Measurements from ENCODE around the gene RREB1. TPM values are rescaled to one million over a fixed set of nuclear protein-coding genes. Genes with fewer than 3 reads are reported as not detected.

RREB1 gene
- total and polyA plus RNA-seq, 2 experiments from 2014 or later: 8.5 to 25.5 TPM

DNA sequence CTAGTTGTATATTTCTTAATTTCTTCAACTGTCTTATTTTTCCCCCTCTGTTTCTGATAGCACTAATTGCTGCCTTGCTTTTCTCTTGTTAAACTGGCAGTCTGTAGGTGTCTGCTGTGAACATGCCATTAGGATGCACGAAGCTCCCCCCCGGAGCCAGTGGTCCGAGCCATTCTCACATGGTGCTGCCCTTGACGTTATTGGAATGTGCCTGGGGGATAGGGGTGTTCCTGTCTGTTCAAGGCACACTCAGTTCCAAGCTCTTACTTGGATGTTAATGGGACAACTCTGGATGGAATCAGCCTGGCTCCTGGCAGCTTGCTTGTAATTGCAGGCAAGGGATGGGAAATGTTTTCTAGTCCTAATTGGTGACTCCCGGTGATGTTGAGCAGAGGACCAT is 68.4 kb downstream of the RREB1 start:
- Histone ChIP-seq H3K36me3 (ENCODE audit: insufficient read depth) (no peaks in the 10 kb centered on the region), H3K27ac (ENCODE audit: low read depth) (0 out of 2 replicates have a peak overlapping the region, but pooled peaks have one; percentile 45), H4K20me1 (replicated peaks; ENCODE audit: insufficient read depth) (no peaks in the 10 kb centered on the region), H3K4me2 (0 out of 2 replicates have a peak overlapping the region, but pooled peaks have one; percentile 18), H3K27me3 (ENCODE audit: insufficient read depth) (no peaks in the 10 kb centered on the region), H3K4me1 (ENCODE audit: insufficient read depth) (peaks cover 35% of the 10 kb centered on the region), H3K9me2 (ENCODE audit: insufficient read depth) (no peaks in the 10 kb centered on the region), H2AFZ (no peak overlapping the region), H3K79me2 (replicated peaks; ENCODE audit: insufficient read depth) (peaks cover 40% of the 10 kb centered on the region), H3F3A (replicated peaks; ENCODE audit: low read depth) (no peaks in the 10 kb centered on the region; the same call in 1 of the 2 replicates), H3K4me3 (no peak overlapping the region)
- ATAC-seq (peak; percentile 83), DNase-seq (ENCODE audit: low spot score) (peak; percentile 70)
- peaks cover 23% of the 10 kb centered on the region for H3K36me3 Mint-ChIP-seq (ENCODE audit: low read depth)
- H3K27me3 Mint-ChIP-seq (ENCODE audit: insufficient read depth, low read depth, poor library complexity): peaks cover 6% of the 10 kb centered on the region
- TF ChIP-seq, protein P1, sequence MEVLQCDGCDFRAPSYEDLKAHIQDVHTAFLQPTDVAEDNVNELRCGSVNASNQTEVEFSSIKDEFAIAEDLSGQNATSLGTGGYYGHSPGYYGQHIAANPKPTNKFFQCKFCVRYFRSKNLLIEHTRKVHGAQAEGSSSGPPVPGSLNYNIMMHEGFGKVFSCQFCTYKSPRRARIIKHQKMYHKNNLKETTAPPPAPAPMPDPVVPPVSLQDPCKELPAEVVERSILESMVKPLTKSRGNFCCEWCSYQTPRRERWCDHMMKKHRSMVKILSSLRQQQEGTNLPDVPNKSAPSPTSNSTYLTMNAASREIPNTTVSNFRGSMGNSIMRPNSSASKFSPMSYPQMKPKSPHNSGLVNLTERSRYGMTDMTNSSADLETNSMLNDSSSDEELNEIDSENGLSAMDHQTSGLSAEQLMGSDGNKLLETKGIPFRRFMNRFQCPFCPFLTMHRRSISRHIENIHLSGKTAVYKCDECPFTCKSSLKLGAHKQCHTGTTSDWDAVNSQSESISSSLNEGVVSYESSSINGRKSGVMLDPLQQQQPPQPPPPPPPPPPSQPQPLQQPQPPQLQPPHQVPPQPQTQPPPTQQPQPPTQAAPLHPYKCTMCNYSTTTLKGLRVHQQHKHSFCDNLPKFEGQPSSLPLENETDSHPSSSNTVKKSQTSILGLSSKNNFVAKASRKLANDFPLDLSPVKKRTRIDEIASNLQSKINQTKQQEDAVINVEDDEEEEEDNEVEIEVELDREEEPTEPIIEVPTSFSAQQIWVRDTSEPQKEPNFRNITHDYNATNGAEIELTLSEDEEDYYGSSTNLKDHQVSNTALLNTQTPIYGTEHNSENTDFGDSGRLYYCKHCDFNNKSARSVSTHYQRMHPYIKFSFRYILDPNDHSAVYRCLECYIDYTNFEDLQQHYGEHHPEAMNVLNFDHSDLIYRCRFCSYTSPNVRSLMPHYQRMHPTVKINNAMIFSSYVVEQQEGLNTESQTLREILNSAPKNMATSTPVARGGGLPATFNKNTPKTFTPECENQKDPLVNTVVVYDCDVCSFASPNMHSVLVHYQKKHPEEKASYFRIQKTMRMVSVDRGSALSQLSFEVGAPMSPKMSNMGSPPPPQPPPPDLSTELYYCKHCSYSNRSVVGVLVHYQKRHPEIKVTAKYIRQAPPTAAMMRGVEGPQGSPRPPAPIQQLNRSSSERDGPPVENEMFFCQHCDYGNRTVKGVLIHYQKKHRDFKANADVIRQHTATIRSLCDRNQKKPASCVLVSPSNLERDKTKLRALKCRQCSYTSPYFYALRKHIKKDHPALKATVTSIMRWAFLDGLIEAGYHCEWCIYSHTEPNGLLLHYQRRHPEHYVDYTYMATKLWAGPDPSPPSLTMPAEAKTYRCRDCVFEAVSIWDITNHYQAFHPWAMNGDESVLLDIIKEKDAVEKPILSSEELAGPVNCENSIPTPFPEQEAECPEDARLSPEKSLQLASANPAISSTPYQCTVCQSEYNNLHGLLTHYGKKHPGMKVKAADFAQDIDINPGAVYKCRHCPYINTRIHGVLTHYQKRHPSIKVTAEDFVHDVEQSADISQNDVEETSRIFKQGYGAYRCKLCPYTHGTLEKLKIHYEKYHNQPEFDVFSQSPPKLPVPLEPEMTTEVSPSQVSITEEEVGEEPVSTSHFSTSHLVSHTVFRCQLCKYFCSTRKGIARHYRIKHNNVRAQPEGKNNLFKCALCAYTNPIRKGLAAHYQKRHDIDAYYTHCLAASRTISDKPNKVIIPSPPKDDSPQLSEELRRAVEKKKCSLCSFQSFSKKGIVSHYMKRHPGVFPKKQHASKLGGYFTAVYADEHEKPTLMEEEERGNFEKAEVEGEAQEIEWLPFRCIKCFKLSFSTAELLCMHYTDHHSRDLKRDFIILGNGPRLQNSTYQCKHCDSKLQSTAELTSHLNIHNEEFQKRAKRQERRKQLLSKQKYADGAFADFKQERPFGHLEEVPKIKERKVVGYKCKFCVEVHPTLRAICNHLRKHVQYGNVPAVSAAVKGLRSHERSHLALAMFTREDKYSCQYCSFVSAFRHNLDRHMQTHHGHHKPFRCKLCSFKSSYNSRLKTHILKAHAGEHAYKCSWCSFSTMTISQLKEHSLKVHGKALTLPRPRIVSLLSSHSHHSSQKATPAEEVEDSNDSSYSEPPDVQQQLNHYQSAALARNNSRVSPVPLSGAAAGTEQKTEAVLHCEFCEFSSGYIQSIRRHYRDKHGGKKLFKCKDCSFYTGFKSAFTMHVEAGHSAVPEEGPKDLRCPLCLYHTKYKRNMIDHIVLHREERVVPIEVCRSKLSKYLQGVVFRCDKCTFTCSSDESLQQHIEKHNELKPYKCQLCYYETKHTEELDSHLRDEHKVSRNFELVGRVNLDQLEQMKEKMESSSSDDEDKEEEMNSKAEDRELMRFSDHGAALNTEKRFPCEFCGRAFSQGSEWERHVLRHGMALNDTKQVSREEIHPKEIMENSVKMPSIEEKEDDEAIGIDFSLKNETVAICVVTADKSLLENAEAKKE (CRISPR knock-in tag; IDR thresholded peaks at IDR 0.05): no peak
- no peak for TF ChIP-seq ZNF114 (CRISPR knock-in tag; IDR thresholded peaks at IDR 0.05)
- no peak for TF ChIP-seq EZH2phosphoT487 (IDR thresholded peaks at IDR 0.05; ENCODE audit: unreplicated experiment)
- peaks cover 32% of the 10 kb centered on the region for H3K4me1 Mint-ChIP-seq
- no peak overlapping the region for H3K4me3 Mint-ChIP-seq
- H3K27ac Mint-ChIP-seq: 0 out of 2 replicates have a peak overlapping the region, but pooled peaks have one; percentile 59
- no peaks in the 10 kb centered on the region for H3K9me3 Mint-ChIP-seq

DNA sequence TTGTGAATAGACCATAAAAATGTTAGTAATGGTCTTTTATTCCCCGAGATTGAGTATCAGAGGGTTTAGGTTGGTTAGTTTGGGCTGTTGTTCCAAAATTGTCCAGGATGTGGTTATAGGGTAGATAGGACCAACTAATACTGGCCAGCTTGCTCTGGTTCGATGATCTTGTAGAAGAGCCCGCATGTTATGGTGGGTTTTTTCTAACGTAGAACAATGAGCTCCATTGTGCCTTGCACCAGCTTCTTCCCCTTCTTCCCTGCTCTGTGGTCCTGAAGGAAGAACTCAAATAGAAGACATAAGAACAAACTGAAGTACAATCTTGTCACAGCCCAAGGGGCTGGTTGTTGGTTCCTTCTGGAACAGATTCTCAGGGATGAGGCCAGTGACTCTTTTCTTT is 70.5 kb downstream of the RREB1 start:
- no peak overlapping the region for H3K27ac Mint-ChIP-seq
- TF ChIP-seq NANOG (IDR thresholded peaks at IDR 0.05; ENCODE audit: borderline replicate concordance) (no peak), EZH2phosphoT487 (IDR thresholded peaks at IDR 0.05; ENCODE audit: unreplicated experiment) (no peak), ZNF331 (CRISPR knock-in tag; IDR thresholded peaks at IDR 0.05; ENCODE audit: low read depth) (no peak), EZH2 (IDR thresholded peaks at IDR 0.05; ENCODE audit: low read depth, unreplicated experiment) (no peak)
- TF ChIP-seq, protein P1 (CRISPR knock-in tag; IDR thresholded peaks at IDR 0.05): no peak

More for the DNA sequence above, 70.5 kb downstream of the RREB1 start:
- H3K4me3 Mint-ChIP-seq: no peak overlapping the region
- Histone ChIP-seq H3K27me3 (ENCODE audit: insufficient read depth) (no peaks in the 10 kb centered on the region), H3K79me2 (replicated peaks; ENCODE audit: insufficient read depth) (peaks cover 29% of the 10 kb centered on the region), H3K4me1 (ENCODE audit: insufficient read depth) (peaks cover 30% of the 10 kb centered on the region), H3K36me3 (ENCODE audit: insufficient read depth) (peaks cover 4% of the 10 kb centered on the region; the same call in 1 of the 2 replicates), H3K27ac (ENCODE audit: low read depth) (no peak overlapping the region), H2AFZ (no peak overlapping the region), H3K4me2 (no peak overlapping the region), H3K4me3 (no peak overlapping the region), H3K9me2 (ENCODE audit: insufficient read depth) (no peaks in the 10 kb centered on the region), H3F3A (replicated peaks; ENCODE audit: low read depth) (no peaks in the 10 kb centered on the region), H4K20me1 (replicated peaks; ENCODE audit: insufficient read depth) (no peaks in the 10 kb centered on the region)
- peaks cover 36% of the 10 kb centered on the region for H3K36me3 Mint-ChIP-seq (ENCODE audit: low read depth)
- peaks cover 4% of the 10 kb centered on the region for H3K27me3 Mint-ChIP-seq (ENCODE audit: insufficient read depth, low read depth, poor library complexity)
- H3K9me3 Mint-ChIP-seq: no peaks in the 10 kb centered on the region
- DNase-seq (ENCODE audit: low spot score) (no peak), ATAC-seq (no peak)
- peaks cover 27% of the 10 kb centered on the region for H3K4me1 Mint-ChIP-seq

All from GM23338 (cell line).